Bronchial epithelial cell (primary cell): ENCODE measurements around the gene HOXD4. TPM values are rescaled to one million over a fixed set of nuclear protein-coding genes. Genes with fewer than 3 reads are reported as not detected.

Source experiments
- DNase-seq: peaks from one replicate; pipeline ENCODE4 v3.0.0-alpha.2; 2010; ENCODE audit warnings: low read depth
- FAIRE-seq: peaks from 2 replicates; lab custom pipeline; 2011; peaks lifted over from hg19 to GRCh38; lab: Jason Lieb, UNC
- H3K27me3 ChIP-seq: 2 replicates; pipeline ENCODE4 v1.5.1; 2011; ENCODE audit warnings: low read length; ENCODE audit not compliant: control insufficient read depth, insufficient read depth
- H3K36me3 ChIP-seq: 2 replicates; pipeline ENCODE4 v1.5.1; 2011; ENCODE audit warnings: low read length; ENCODE audit not compliant: control insufficient read depth, insufficient read depth
- H3K4me3 ChIP-seq: 2 replicates; pipeline ENCODE4 v1.5.1; 2011; ENCODE audit warnings: mild to moderate bottlenecking, low read depth, low read length, control low read depth
- CTCF ChIP-seq: IDR thresholded peaks from 2 replicates; pipeline ENCODE4 v1.5.1; 2011; ENCODE audit warnings: mild to moderate bottlenecking, moderate library complexity, low read length, control low read depth, inconsistent platforms; ENCODE audit not compliant: insufficient read depth, severe bottlenecking
- total RNA-seq: library from RNA; depleted of rRNA; stranded (reverse); fragments of >200 nt; gene quantifications from 2 replicates; pipeline ENCODE4 v1.2.1, GENCODE V29; 2014

HOXD4 gene
- total RNA-seq, 1 donor from 2014 or later: not detected

GRCh38 chr2:176122052-176122682 is 29.2 kb upstream of the HOXD4 start:
- DNase-seq: no peak
- no peak for TF ChIP-seq CTCF
- H3K36me3 ChIP-seq: no peaks in the 10 kb centered on the region
- FAIRE-seq: no peak
- no peak overlapping the region for H3K4me3 ChIP-seq
- peaks cover 75% of the 10 kb centered on the region for H3K27me3 ChIP-seq

- no peak for DNase-seq
- FAIRE-seq: no peak
Measured at GRCh38 chr2:176122683-176123410, 28.5 kb upstream of the HOXD4 start, which contains the start of gene HOXD9. Gene HOXD9, plus strand, starts transcription at chr2:176122719. Its CDS starts 50 bp downstream, at chr2:176122769.

GRCh38 chr2:176123411-176124109 is 27.8 kb upstream of the HOXD4 start:
- TF ChIP-seq CTCF: no peak
- no peak for DNase-seq
- Histone ChIP-seq H3K36me3 (no peaks in the 10 kb centered on the region), H3K4me3 (no peak overlapping the region), H3K27me3 (peaks cover 74% of the 10 kb centered on the region)
- FAIRE-seq: no peak

More at GRCh38 chr2:176122683-176123410, 28.5 kb upstream of the HOXD4 start, which contains the start of gene HOXD9:
- peak within 1 kb of the TSS; percentile 5 for H3K4me3 ChIP-seq
- peaks cover 73% of the 10 kb centered on the region for H3K27me3 ChIP-seq
- no peaks in the 10 kb centered on the region for H3K36me3 ChIP-seq
- no peak for TF ChIP-seq CTCF

- no peak overlapping the region for H3K4me3 ChIP-seq
- FAIRE-seq: no peak
- DNase-seq: no peak
- H3K27me3 ChIP-seq: peaks cover 77% of the 10 kb centered on the region
- TF ChIP-seq CTCF: no peak
- H3K36me3 ChIP-seq: no peaks in the 10 kb centered on the region
Measured at GRCh38 chr2:176124110-176124946, 27.0 kb upstream of the HOXD4 start.

- Histone ChIP-seq H3K27me3 (peaks cover 74% of the 10 kb centered on the region), H3K4me3 (no peak overlapping the region), H3K36me3 (no peaks in the 10 kb centered on the region)
- FAIRE-seq (no peak), DNase-seq (no peak)
- TF ChIP-seq CTCF: no peak
Measured at GRCh38 chr2:176124947-176125771, 26.2 kb upstream of the HOXD4 start.
